Measurements from ENCODE around the gene EXOSC1.
"Not testable (repeated sequence)": the region's sequence is repeated elsewhere in the genome, so short reads cannot be mapped to it uniquely, and the experiment has no call there.

EXOSC1 gene

DNA sequence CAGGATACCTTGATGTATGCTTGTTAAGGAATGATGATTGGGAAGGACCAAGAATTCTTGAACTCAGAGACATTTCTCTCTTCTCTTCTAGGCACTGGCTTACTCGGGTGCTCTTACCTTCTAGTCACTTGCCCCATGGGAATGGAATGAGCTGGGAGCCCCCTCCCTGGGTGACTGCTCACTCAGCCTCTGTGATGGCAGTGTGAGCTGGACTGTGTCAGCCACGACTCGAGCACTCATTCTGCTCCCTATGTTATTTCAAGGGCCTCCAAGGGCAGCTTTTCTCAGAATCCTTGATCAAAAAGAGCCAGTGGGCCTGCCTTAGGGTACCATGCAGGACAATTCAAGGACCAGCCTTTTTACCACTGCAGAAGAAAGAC lies 10.9 kb upstream of the EXOSC1 start:
- no peak for DNase-seq

DNA sequence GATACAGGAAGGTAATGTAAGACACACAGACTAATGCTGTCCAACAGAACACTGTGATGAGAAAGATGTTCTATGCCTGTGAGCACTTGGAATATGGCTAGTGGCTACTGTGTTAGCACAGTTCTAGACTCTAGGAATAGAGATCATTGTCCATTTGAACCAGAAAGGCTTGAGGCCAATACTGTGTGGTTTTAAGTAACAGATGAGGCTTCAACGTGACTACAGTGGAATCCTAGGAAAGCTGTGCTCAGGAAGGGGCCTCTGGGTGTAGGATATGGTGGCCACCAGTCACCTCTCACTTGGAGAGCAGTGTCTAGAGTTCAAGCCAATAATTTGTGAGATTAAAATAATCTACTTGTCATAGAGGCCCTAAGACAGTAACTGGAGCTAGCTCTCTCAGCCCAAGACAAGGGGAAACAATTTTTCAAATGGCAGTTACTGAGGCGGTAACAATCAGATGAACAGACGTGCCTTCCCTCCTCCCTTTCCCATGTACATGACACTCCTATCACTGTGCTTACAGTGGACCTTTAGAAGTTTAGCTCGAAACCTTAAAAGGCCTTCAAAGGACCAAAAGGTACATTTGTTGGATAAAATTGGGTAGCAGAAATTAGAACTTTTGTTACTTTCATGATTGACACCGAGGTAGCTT lies 10.4 kb upstream of the EXOSC1 start:
- DNase-seq, result no peak

DNA sequence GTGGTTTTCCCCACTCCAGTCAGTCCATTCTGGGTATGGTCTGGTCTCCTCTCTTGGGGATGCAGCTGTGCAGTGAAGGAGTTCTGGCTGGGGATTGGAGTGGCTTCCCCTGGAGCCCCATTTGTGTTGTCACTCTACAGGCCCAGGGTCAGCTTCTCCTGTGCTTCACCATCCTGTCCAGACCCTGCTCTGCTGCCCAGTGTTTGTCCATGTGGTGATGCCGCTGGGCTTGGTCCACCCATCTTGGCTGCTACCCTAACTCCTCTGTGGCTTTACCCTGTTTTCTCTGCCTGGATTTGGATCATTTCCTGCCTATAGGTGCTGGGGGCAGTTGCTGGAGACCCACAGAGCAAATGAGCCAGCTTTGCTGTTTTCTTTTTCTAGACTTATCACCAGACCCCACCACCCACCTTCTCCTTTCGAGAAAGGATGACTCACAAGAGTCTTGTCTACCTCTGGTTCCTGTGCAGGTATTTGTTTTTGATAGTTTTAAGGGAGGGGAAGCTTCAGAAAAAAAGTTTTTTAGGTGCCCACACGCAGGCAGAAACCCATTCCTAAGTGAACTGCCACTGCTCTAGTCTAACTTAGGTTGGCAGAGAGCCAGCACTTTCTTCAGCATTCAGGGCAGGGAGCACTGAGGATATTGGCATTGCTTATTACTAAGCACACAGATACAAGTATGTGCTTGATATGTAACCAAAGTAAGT lies 8.7 kb upstream of the EXOSC1 start:
- DNase-seq, result peak; percentile 38

DNA sequence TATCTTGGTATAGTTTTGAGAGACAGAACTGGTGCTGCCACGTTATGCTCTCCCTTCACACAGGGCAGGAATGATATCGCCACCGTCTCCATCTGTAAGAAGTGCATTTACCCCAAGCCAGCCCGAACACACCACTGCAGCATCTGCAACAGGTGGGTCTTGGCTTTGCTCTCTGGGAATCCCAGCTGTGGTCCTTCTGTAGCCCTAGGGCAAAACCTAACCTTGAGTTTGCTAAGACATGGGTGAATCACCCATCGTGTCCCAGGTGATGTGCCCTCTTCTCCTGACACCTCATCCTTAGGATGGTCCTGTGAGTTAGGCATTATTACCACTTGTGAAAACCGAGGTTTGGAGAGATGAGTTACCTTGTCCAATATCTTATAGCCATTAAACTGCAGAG lies 6.5 kb upstream of the EXOSC1 start:
- DNase-seq, result no peak

DNA sequence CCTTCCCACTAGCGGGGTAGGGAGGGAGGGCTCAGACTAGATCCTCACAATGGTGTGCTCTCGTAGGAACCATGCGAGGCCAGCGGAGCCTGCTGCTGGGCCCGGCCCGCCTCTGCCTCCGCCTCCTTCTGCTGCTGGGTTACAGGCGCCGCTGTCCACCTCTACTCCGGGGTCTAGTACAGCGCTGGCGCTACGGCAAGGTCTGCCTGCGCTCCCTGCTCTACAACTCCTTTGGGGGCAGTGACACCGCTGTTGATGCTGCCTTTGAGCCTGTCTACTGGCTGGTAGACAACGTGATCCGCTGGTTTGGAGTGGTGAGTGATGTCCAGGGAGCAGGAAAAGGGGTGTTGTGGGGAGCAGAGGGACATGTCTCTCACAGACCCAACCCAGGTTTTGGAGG lies 5.8 kb upstream of the EXOSC1 start:
- DNase-seq, result no peak

DNA sequence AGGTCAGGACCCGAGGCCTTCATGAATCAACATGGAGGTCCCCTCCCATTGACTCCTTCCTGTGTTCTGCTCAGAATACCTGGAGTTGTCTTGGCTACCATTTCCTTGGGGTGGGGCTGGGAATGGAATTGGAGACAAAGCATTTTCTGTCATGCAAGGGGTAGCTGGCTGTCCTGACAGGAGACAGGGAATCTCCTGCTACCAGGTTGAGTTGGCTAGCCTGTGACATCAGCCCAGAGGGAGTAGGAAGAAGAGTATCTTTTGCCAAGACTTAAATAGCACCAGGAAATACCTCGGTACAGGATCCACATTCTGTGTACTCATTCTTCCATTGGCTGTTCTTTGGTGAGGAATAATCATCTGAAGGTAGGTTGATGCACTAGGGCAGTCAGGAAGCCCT lies 5.0 kb upstream of the EXOSC1 start:
- DNase-seq, result no peak

DNA sequence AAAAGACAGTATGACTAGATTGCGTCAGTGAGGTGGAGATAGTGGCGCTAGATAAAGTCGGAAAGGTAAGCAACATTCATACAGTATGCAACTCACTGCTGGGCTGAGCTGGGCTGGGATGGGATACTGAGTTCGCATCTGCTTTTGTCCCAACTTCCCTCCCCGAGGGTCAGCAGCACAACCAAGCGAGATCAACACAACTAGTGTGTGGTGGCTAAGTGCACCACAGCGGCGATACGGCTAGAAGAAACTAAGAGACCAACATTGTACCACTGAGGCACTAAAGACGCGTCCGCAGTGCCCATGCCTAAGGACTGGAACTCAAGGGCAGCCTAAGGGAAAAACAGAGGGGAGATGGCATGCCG lies 467 bp downstream of the EXOSC1 start:
- DNase-seq, result no peak

DNA sequence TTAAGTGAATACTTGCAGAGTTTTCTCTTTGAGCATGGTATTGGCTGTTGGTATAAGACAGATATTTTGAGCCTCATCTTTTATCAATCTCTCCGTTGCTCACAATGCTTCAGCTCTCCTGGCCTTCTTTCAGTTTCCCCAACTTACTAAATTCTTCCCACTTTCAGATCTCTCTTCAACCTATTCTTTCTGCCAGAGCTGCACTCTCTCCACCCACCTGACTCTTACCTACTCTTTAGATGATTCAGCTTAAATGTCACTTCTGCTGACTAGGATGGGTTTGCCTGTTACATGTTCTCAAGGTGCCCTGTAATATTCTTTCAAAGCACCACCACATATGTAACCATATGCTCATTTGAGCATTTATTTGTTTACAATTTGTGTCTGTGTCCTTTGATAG lies 1.6 kb downstream of the EXOSC1 start:
- DNase-seq, result no peak

DNA sequence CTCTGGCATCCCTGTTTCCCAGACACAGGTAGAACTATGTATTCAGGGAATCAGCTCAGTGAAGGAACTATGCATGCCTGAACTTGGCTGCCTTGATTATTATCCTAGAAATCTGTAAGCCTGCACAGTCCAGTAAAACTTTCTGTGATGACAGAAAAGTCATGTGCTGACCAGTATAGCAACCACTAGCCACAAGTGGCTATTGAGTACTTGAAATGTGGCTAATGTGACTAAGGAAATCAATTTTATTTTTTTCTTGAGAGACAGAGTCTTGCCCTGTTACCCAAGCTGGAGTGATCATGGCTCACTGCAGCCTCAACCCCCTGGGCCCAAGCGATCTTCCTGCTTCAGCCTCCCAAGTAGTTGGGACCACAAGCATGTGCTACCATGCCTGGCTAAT lies 3.5 kb downstream of the EXOSC1 start:
- DNase-seq, result no peak

DNA sequence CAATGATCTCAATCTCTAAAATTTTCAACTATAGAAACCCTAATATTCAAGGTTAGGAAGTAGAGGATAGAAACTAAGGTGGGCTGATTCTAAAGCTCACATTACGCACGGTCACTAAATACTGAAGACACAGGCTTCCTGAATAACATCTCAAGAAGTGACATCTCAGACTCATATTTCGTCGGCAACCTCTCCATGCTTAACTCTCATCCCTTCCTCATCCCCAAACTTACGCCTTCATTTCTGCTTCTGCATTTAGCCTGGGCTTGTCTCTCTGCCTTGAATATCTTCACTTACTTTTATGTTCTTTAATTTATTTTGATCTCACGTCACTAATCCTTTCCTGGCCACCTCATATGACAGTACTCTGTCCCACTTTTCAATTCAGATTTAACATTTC lies 10.6 kb downstream of the EXOSC1 start:
- no peak for DNase-seq

DNA sequence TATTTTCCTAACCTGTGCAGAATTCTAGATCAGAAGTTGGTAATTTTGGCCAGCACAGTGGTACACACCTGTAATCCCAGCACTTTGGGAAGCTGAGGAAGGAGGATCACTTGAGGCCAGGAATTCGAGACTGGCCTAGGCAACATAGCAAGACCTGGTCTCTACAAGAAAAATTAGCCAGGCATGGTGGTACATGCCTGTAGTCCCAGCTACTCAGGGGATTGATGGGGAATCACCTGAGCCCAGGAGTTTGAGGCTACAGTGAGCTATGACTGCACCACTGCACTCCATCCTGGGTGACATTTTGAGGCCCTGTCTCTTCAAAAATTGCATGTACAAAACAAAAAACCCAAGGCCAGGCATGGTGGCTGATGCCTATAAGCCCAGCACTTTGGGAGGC lies 11.2 kb downstream of the EXOSC1 start:
- DNase-seq, result no peak

DNA sequence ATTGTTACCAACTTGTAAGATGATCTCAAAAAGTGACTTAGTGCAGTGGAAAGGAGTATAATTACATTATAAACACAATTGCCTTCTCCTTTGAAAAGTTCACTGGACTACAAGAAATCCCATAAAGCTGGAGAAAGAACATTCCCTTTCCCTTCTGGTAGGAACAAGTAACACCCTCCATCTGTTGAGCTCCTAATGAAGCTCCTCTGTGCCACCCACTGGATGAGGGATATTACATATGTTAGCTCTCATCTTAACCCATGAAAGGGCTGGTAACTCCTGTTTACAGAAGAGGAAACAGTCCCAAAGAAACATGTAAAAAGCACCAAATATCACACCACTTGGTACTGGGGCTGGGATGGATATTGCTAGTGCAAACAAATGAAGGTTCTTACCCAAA lies 11.8 kb downstream of the EXOSC1 start:
- DNase-seq, result no peak

DNA sequence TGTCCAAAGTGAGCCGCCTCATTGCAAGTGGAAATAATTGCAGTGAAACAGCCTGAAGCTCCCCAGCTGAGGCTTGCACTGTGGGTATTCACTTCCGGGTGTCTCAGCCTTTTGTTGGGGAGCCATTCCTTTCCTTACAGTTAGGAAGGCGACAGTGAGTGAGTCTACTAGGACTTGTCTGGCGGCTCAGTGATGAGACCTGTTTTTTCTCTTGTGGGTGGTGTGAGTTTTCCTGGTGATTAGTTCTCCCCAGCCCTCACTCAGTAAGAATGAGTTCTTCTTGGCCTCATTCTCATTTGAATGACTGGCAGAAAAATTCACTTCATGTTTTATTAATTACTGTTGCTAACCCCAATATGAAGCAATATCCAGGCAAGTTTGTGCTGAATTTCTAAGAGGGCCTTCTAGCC lies 17.2 kb downstream of the EXOSC1 start:
- DNase-seq, result peak; percentile 44

DNA sequence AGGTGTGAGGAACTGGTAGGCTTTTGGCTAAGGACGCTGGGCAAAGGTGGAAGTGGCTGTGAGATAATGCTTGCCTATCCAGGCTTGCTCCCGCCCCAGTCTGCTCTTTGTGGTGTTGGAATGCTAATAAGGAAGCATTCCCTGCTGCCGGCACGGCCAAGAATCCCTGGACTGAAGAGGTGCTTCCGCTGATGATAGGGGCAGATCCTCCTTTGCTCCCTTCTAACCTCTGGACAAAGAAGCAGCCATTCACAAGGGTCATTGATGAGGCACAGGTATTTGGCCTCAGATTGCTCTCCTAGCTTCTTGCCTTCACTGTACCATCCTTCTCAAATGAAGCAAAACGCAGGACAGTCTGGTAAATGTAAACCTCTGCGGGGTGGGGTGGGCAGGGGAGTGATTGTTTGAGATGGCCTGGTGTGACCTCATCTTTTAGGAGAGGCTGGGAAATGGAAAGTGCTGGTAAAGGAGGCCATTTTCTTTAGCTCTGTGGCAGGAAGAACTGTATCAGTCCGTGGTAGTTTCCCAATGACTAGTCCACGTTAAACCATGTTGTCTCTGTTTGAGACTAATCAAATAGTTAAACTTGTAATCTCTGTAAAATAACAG lies 18.1 kb downstream of the EXOSC1 start:
- DNase-seq, result no peak

DNA sequence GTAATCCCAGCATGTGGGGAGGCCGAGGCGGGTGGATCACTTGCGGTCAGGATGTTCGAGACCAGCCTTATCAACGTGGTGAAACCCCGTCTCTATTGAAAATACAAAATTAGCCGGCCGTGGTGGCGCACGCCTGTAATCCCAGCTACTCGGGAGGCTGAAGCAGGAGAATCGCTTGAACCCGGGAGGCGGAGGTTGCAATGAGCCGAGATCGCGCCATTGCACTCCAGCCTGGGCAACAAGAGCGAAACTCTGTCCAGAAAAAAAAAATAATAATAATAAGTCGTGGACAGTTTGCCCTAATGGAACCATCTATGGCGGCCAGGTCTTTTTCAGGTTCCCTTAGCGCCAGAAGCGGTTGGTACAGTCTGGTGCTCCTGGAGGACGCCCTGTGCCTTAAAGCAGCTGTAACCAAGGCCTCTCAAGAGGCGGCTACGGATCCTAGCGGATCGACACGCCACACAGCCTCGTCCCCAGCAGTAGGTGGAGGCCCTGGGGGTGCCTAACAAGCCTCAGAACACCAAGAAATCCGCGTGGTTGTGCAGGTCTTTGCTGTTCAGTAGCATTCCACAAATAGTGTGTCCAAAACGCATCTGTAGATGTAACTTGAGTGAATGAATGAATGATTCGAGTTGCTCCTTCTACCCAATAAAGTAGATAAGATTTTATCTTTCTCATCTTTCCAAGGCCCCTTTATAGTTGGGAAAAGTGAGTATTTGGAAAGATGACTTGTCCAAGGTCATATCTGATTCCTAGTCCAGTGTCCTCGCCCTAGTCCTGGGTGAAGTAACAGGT lies 18.8 kb downstream of the EXOSC1 start:
- no peak for DNase-seq

DNA sequence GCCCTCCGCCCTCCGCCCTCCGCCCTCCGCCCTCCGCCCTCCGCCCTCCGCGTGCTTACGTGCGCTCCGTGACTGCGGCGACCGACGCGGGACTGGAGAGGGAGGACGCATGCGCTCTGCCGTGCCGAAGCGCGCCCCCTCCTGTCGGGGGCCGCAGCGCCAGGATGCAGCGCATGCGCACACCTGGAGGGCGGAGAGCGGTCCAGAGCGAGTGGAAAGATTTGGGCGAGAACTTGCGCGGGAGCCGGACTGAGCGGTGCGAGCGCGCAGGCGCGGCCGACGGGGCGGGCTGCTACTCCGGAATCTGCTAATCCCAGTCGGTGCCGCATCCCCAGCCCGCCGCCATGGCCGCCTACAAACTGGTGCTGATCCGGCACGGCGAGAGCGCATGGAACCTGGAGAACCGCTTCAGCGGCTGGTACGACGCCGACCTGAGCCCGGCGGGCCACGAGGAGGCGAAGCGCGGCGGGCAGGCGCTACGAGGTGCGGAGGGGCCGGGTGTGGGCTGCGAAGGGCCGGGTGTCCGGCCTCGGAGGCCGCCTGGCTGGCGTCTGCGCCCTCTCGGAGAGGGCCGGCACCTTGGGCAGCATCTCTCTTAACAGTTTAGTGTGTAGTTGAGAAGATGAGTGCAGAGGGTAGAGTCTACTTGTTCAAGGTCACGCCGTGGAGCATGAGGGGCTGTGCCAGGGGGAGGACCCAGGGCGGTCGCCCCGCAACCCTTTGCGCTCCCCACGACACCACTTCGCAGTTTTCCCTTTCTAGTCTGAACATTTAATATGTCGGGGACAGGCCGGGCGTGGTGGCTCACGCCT lies 19.6 kb downstream of the EXOSC1 start, which contains the start of gene PGAM1:
PGAM1 (plus strand) TSS at position 228 of the 812 bp plus-strand sequence; CDS start at position 345, 117 bp downstream.
- peak; percentile 95 for DNase-seq

DNA sequence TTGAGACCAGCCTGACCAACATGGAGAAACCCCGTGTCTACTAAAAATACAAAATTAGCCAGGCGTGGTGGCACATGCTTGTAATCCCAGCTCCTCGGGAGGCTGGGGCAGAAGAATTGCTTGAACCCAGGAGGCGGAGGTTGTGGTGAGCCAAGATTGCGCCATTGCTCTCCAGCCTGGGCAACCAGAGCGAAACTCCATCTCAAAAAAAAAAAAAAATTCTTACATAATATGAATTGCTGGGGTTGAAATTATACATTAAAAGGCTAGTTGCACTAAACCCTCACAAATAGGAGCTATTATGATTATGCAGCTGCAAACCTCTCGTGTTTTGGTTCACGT lies 22.1 kb downstream of the EXOSC1 start:
- DNase-seq, result not testable (repeated sequence)

DNA sequence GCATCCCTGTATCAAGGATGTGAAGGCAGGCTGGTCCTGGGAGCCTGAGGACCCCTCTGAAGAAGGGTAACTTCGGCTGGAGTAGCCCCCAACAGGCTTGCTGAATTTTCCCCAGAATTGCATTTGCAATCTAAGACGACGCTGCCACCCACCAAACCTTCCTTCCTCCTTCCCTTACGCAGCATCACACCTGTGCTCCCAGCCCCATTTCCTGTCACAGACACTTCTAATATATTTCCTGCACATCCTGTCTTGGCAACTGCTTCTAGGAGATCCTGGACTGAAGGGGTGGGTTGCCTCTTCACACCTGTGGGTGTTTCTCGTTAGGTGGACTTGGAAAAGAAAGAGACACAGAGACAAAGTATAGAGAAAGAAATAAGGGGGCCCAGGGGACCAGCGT lies 29.2 kb downstream of the EXOSC1 start:
- no peak for DNase-seq

DNA sequence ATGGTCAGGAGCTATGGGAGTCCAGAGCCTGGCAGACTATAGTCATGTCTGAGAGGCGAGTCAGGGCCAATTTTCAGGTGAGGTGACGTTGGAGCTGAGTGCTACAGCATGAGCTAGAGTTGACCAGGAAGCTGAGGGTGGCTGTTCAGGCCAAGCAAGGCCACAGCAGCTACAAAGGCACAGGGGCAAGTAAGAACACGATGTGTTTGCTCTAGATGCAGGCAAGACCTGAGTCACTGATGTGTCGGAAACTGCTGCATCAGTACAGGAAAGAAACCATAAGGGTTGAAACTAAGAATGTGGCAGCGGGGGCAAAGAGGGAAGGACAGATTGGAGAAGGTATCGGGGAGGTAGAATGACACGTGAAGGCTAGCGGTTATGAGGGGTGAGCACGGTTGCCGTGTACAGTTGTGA lies 32.9 kb downstream of the EXOSC1 start:
- no peak for DNase-seq

DNA sequence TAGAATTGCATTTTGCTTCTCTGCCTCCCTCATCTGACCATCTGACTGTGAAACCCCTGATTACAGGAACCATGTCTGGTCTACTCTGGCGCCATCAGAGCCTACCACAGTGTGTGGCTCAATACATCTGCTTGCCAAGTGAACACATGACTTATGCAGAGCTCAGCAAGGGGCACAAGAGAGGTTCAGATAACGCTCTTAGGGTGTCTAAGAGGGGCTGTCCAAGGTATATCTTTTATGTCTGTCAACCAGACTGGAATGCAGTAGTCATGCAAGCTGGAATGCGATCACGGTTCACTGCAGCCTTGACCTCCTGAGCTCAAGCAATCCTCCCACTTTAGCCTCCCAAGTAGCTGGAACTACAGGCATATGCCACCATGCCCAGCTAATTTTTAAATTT lies 34.4 kb downstream of the EXOSC1 start:
- DNase-seq, result no peak

DNA sequence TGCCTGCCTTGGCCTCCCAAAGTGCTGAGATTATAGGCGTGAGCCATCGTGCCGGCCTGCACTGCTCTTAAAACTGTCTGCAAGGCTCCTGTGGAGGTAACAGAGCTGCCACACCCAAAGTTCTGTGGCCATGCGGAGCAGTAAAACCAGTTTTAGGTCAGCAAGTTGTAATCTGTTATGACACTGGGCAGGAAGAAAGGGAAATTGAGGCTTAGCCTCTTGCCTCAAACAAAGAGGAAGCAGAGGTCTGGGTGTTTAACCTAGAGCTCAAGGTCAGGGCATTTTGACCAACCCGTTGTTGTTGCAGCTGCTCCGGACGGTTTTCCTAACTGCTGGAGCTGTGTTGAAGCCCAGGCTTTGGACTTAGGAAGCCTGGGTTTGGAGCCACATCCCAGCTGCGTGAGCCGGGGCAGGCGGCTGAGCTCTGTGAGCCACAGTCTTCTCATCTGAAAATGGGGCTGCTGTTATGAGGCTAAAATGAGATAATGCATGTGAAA lies 37.3 kb downstream of the EXOSC1 start:
- no peak for DNase-seq

DNA sequence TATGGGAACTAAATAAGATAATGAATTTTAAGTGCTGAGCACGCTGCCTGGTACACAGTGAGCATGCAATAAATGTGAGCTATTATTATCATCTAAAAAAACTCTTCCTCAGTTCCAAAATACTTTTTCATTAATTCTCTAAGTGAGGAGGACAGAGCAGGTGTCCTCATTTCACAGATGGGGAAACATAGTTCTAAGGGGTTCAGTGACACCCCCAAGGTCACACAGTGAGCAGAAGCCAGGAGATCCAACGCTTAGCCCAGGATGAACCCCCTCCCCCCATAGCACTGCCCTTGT lies 37.9 kb downstream of the EXOSC1 start:
- DNase-seq, result no peak
